ENCODE data around the gene EMC1.
A peak's percentile ranks its signal among the peaks of the same experiment; 100 is the strongest.
"Not testable (repeated sequence)": the region's sequence is repeated elsewhere in the genome, so short reads cannot be mapped to it uniquely, and the experiment has no call there.

The EMC1 gene

DNA sequence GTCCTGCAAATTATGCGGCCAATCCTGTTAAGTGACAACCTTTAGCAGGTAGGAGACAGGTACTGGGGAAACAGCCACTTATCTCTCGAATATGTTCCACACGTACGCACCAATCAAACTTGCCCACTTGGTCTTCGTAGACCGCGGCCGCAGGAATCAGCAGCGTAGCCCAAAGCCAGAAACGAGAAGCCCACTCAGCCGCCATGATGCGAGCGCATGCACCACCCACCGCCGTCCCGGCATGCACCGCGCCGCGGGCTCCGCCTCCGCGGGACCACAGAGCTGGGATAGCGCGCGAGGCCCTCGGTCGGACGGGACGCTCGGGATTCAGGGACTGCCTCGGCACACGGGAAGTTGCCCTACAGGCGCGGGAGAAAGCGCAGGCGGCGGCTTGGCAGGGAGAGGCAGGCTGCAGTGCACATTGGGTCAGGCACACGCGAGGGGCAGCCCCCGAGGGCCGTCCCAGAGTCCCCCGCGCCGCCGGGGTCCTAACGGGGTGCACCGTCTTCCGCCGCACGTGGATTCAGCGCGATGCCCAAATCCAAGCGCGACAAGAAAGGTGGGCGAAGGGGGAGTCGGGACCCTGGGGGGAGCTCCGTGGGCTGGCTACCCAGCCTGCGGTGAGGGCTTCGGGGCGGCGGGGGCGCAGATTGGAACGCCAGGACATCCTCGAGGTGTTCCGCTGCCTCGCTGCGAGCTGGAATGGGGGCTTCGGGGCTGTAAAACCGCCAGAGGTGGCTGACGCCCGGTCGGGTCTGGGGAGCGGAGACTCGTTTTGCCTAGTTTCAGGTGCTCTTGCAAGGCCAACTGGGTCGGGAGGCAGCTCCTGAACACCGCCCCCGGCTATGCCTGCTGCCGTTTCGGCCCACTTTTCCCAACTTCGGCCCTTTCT is at the start of gene EMC1, which contains the start of gene MRTO4:
TSS of gene EMC1 (minus strand) at position 220 of the 892 bp plus-strand sequence. CDS start at position 205, 15 bp downstream.
TSS of gene MRTO4 (plus strand) at position 501 of the 892 bp plus-strand sequence. CDS start at position 532, 31 bp downstream.
- DNase-seq (ENCODE audit: low spot score), result peak; percentile 85

DNA sequence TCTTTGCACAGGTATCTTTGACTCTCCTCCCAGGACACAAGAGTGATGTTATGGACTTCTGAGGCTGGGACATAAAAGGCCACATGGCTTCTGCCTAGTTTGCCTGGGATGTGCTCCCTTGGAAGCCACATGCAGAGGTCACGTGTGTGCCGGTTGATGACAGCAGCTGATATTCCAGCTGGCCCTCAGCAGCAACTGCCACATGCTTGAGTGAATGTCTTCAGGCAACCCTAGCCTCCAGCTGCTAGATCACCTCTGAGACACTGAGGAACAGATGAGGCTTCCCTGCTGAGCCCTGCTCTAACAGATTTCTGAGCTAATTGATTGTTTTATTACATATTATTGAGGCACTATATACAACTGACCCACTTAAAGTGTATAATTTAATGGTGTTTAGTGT is 48.9 kb upstream of the EMC1 start:
- no peak for DNase-seq (ENCODE audit: low spot score)

DNA sequence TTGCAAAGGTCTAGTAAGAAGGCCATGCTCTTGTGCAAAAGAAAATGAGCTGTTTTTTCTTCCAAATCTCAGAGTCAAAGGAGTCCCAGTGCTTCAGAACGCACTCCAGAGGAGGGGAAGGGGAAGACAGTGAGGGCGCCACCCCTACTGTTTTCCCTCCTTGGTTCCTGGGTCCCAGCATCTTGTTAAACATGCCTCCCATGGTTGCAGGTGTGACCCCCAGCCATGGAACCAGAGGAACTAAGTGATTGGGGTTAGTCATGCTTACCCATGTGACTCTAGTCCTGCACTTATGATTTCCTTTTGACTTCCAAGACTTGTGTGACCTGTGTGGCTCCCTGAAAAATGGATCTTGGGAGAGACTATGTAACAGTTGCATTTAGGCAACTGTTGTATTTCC is 43.3 kb upstream of the EMC1 start:
- DNase-seq (ENCODE audit: low spot score), result no peak

DNA sequence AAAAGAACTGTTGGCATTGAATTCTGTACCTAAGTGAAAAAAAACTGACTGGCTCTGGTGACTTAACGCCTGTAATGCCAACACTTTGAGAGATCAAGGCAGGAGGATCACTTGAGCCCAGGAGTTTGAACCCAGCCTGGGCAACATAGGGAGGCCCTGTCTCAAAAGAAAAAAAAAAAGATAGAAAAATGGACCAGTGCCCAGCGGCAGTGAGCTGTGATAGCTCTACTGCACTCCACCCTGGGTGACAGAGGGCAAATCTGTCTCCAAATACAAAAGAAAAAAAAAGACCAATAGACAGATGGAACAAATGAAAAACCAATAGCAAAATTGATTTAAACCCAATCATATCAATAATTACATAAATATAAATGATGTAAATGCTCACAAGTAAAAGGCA is 37.9 kb upstream of the EMC1 start:
- DNase-seq (ENCODE audit: low spot score), result no peak

DNA sequence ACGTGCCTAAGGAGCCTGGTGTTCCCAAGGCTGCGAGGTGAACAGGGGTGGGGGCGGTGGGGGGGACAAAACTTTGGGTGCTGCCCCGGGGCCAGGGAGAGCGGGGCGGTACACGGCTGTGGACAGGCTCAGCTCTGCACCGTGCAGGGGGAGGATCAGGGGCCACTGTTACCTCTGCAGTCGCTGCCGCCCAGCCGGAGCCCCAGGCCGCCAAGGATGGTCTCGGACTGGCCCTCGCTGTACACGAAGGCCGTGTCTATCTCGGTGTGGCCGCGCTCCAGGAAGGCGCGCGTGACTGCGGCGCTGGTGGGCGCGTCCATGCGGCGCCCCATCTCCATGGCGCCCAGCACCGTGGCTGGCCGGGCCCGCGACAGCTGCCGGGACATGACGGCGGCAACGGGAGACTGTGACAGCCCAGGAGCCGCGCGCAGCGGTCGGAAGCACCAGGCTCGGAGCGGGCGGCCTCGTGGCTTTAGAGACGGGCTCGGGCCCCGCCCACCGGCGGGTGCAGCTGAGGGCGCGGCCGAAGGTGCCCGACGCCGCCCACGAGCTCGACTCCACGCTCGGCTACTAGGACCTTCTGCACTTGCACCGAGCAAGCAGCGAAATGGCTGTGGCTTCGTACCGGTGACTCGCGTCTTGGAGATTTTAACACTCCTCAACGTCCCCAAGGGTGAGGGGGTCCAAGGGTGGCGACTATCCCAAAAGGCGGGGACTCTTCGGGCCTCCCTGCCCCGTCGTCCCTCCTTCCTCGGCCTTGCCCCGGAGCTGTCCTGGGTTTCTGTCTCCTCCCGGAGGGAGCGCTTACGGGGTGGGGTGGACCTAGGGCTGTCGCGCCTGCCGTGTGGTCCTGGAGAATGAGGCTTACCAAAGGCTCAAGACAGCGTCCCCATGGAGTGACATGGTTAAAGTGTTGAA is 37.3 kb upstream of the EMC1 start, which contains the start of gene AKR7A3:
TSS of gene AKR7A3 (minus strand) at position 447 of the 918 bp plus-strand sequence. CDS start at position 386, 61 bp downstream.
- DNase-seq (ENCODE audit: low spot score), result peak; percentile 68

DNA sequence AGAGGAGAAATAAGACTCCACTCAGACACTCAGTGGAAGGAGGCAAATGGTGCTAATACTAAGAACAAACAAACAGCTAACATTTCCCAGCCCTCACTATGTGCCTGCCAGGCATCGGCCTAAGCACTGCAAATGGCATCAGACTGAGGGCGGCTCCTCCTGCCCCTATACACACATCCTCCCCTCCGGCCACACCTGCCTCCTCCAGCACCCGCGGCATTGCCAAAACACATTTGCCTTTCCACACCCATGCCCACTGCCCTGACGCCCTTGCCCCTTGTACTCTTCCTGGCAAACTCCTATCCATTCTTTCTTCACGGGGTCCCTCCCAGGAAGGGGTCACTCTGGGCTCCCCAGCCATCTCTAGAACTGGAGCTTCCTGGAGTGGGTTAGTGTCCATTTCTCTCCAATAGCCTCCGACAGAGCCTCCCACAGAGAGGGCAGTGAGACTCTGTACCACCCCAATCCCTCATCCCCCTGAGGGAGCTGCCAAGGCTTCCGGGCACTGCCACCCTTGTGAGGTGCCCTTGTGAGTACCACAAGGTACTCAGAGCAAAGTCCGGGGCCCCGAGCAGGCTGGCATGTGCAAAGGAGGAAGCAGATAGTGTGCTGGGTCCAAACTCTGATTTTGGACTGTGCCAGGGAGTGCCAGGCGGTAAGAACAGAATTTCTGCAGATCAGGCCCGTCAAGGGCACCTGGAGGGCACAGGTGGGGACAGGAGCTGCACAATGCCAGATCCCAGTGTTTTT is 36.3 kb upstream of the EMC1 start:
- no peak for DNase-seq (ENCODE audit: low spot score)

DNA sequence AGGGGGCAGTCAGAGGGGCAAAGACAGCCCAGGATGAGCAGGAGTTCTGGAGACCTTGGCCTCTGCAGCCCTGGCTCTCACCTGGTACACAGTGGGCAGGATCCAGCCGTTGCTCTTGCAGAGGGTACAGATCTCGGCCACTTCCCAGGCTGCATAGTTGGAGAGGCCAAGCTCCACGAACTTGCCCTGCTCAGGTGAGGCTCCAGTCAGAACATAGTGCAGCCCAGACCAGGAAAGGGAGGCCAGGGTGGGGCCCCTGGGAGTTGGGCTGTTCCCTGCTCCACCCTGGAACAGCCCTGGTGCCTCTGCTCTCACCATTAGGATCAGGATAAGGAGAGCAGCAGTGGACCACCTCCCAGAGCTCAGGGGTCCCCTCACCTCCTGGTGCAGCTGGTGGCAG is 34.5 kb upstream of the EMC1 start:
- DNase-seq (ENCODE audit: low spot score), result not testable (repeated sequence)

DNA sequence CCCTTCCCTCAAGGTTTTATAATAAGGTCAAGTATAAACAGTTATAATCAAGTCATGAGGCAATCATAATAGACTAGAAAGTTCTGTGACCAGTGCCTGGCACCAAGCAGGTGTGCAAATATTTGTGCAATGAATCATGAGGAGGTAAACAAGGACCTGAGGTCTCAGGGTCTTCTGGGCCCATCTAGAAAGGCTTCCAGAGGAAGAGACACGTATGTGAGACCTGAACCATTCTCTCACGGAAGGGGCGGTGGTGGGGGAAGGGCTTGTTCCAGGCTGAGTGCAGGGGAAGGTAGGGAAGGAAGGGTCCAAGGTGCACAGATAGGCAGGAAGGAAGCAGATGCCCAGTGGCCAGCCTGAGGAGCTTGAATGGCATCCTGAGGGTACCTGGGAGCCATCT is 34.0 kb upstream of the EMC1 start:
- DNase-seq (ENCODE audit: low spot score), result not testable (repeated sequence)

DNA sequence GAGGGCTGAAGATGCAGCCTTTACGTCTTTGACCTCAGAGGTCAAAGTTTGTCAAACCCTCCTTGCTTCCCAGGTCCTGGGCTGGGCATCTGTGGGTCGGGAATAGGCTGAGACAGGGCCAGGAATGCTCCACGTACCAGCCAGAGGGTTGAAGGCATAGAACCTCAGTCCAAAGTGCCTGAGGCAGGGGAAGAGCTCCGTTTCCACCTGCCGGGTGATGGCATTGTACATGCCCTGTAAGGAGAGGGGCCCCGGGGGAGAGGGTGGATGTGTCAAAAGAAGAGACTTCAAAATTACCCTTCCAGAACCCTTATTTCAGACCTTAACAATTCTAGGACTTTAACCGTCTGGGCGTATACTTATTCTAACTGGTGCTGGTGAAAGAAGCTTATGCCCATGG is 33.6 kb upstream of the EMC1 start:
- no peak for DNase-seq (ENCODE audit: low spot score)

DNA sequence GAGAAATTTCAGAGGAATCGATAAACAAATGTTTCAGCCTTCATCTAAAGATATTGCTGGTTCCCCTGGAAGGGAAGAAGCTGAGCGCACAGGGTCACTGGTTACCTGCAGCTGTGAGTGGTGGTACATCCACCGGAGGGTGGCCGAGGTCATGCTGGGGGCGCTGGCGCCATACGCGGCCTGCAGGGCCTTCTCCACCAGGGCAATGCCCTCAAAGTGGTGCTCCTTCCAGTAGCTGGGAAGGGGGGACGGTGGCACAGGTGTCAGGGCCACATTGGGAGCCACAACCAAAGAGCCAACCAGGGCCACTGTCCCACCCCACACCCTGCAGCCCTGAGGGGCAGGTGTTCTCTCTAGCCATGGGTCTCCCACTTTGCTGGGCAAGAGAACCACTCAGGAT is 32.6 kb upstream of the EMC1 start:
- no peak for DNase-seq (ENCODE audit: low spot score)

DNA sequence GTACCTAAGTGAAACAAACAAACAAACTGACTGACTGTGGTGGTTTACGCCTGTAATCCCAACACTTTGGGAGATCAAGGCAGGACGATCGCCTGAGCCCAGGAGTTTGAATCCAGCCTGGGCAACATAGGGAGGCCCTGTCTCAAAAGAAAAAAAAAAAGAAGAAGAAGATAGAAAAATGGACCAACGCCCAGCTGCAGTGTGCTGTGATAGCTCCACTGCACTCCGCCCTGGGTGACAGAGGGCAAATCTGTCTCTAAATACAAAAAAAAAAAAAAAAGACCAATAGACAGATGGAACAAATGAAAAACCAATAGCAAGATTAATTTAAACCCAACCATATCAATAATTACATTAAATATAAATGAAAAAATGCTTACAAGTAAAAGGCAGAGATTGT is 23.3 kb upstream of the EMC1 start:
- DNase-seq (ENCODE audit: low spot score), result no peak

DNA sequence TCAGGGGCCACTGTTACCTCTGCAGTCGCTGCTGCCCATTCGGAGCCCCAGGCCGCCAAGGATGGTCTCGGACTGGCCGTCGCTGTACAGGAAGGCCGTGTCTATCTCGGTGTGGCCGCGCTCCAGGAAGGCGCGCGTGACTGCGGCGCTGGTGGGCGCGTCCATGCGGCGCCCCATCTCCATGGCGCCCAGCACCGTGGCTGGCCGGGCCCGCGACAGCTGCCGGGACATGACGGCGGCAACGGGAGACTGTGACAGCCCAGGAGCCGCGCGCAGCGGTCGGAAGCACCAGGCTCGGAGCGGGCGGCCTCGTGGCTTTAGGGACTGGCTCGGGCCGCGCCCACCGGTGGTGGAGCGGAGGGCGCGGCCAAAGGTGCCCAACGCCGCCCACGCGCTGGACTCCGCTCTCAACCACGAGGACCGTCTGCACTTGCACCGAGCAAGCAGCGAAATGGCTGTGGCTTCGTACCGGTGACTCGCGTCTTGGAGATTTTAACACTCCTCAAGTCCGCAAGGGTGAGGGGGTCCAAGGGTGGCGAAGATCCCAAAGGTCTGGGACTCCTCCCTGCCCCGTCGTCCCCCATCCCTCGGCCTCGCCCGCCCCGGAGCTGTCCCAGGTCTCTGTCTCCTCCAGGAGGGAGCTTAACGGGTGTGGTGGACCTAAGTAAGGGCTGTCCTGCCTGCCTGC is 22.7 kb upstream of the EMC1 start:
- not testable (repeated sequence) for DNase-seq (ENCODE audit: low spot score)

DNA sequence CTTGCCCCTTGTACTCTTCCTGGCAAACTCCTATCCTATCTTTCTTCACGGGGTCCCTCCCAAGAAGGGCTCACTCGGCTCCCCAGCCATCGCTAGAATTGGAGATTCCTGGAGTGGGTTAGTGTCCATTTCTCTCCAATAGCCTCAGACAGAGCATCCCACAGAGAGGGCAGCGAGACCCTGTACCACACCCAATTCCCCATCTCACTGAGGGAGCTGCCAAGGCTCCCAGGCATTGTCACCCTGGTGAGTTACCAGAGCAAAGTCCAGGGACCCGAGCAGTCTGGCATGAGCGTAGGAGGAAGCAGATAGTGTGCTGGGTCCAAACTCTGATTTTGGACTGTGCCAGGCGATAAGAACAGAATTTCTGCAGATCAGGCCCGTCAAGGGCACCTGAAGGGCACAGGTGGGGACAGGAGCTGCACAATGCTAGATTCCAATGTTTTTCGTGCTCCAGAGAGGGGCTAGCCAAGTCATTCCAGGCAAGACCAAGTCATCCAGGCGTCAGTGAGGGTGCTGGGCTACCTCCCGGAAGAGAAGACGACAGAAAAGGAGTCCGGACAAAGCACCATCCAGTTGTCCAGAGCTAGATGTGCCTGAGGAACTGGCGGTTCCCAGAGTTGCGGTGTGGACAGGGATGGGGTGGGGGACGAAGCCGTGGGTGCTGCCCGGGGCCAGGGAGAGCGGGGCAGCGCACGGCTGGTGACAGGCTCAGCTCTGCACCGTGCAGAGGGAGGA is 22.0 kb upstream of the EMC1 start:
- DNase-seq (ENCODE audit: low spot score), result no peak

DNA sequence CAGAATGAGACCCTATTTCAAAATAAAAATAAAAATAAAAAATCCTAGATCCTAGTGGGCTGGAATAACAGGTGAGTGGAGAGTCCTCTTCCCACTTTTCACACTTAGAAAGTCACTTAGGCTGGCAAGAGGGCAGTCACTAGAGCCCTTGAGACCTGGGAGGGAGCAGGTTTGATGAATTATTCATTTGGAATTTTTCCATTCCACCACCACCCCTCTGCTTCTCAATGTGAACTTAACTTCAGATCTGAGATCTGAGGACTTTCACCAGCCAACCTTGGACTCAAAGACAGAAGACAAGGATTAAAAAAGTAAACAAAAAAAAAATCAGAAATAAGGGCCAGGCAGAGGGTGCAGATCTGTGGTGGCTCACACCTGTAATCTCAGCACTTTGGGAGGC is 20.7 kb upstream of the EMC1 start:
- no peak for DNase-seq (ENCODE audit: low spot score)

DNA sequence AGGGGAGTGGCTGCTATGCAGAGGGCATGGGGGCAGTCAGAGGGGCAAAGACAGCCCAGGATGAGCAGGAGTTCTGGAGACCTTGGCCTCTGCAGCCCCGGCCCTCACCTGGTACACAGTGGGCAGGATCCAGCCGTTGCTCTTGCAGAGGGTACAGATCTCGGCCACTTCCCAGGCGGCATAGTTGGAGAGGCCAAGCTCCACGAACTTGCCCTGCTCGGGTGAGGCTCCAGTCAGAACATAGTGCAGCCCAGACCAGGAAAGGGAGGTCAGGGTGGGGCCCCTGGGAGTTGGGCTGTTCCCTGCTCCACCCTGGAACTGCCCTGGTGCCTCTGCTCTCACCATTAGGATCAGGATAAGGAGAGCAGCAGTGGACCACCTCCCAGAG is 19.0 kb upstream of the EMC1 start:
- not testable (repeated sequence) for DNase-seq (ENCODE audit: low spot score)

DNA sequence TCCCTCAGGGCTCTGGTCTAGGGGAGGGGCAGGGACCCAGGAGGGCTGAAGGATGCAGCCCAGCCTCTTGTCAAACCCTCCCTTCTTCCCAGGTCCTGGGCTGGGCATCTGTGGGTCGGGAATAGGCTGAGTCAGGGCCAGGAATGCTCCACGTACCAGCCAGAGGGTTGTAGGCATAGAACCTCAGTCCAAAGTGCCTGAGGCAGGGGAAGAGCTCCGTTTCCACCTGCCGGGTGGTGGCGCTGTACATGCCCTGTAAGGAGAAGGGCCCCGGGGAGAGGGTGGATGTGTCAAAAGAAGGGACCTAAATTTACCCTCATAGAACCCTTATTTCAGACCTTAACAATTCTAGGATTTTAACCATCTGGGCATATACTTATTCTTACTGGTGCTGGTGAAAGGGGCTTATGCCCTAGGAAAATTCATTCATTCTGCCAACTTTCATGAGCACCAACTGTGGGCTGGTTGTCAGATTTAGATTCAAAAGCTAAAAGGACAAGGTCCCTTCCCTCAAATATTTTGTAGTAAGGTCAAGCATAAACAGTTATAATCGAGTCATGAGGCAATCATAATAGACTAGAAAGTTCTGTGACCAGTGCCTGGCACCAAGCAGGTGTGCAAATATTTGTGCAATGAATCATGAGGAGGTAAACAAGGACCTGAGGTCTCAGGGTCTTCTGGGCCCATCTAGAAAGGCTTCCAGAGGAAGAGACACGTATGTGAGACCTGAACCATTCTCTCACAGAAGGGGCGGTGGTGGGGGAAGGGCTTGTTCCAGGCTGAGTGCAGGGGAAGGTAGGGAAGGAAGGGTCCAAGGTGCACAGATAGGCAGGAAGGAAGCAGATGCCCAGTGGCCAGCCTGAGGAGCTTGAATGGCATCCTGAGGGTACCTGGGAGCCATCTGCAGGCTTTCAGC is 18.4 kb upstream of the EMC1 start:
- DNase-seq (ENCODE audit: low spot score), result not testable (repeated sequence)

DNA sequence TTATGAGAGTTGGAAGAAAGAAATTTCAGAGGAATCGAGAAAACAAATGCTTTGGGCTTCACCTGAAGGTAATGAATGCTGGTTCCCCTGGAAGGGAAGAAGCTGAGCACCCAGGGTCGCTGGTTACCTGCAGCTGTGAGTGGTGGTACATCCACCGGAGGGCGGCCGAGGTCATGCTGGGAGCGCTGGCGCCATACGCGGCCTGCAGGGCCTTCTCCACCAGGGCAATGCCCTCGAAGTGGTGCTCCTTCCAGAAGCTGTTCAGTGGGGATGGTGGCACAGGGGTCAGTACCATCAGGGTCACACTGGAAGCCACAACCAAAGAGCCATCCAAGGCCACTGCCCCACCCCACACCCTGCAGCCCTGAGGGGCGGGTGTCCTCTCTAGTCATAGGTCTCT is 17.1 kb upstream of the EMC1 start:
- no peak for DNase-seq (ENCODE audit: low spot score)

DNA sequence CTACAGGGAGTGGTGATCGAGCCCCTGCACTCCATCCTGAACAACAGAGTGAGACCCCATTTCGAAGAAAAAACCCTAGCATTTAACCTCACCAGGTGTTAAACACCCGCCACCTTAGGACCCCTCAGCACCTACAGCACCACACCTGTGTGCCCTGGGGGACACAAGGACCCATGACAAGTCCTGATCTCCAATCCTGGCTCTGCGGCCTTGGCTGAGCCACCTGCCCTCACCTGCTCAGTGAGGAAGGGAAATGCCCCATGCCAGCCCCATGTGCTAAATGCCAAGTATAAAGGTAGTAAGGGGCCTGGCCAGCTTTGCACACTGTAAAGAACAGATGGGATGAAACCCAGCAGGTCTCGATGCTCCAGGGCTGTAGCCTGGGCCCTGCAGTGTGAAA is 11.4 kb upstream of the EMC1 start:
- DNase-seq (ENCODE audit: low spot score), result no peak

DNA sequence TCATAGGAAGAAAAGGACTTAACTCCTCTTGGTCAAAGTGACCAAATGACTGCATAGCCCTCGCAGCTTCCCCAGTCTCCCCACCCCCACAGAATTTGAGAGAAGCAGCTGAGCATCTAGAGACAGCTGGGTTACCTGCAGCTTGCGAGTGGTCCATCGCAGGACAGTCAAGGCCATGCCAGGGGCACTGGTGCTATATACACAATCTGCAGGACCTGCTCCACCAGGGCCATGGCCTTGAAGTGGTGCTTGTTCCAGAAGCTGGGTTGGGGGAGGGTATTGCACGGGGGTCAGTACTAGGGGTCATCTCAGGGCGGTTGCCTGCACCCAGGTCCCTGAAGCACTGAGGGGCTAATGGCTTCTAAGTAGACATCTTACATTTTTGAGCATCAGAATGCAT is 10.7 kb upstream of the EMC1 start:
- DNase-seq (ENCODE audit: low spot score), result no peak
